Trophoblast cell (in vitro differentiated cells and primary cell): Measurements from ENCODE around the gene MTRF1.

Experiments used
- DNase-seq, 2 donors: peaks; one replicate each; pipeline ENCODE4 v3.0.0-alpha.2; 2016
- H2AFZ ChIP-seq: 2 replicates; pipeline ENCODE4 v1.6.1; 2013; ENCODE audit warnings: low read length, moderate library complexity, mild to moderate bottlenecking; ENCODE audit not compliant: insufficient read depth, poor library complexity
- H2AK5ac ChIP-seq: 2 replicates; pipeline ENCODE4 v1.6.1; 2013; ENCODE audit warnings: mild to moderate bottlenecking, low read length
- H2BK120ac ChIP-seq: 2 replicates; pipeline ENCODE4 v1.6.1; 2013; ENCODE audit warnings: low read length, mild to moderate bottlenecking, moderate library complexity; ENCODE audit not compliant: insufficient read depth, poor library complexity
- H2BK12ac ChIP-seq: 2 replicates; pipeline ENCODE4 v1.6.1; 2013; ENCODE audit warnings: mild to moderate bottlenecking, low read length, moderate library complexity
- H2BK5ac ChIP-seq: 2 replicates; pipeline ENCODE4 v1.6.1; 2013; ENCODE audit warnings: low read length, low read depth, moderate library complexity, mild to moderate bottlenecking; ENCODE audit not compliant: poor library complexity
- H3K14ac ChIP-seq: 2 replicates; pipeline ENCODE4 v1.6.1; 2013; ENCODE audit warnings: mild to moderate bottlenecking, low read length
- H3K18ac ChIP-seq: 2 replicates; pipeline ENCODE4 v1.6.1; 2013; ENCODE audit warnings: mild to moderate bottlenecking, low read length
- H3K23ac ChIP-seq: 2 replicates; pipeline ENCODE4 v1.6.1; 2013; ENCODE audit warnings: low read length
- H3K27ac ChIP-seq: 2 replicates; pipeline ENCODE4 v1.5.1; 2013; ENCODE audit warnings: low read depth, mild to moderate bottlenecking, inconsistent platforms, low read length, moderate library complexity
- H3K27me3 ChIP-seq: 2 replicates; pipeline ENCODE4 v1.6.1; 2013; ENCODE audit warnings: inconsistent platforms, mild to moderate bottlenecking, low read length, moderate library complexity; ENCODE audit not compliant: insufficient read depth
- H3K36me3 ChIP-seq, 2 experiments: 1 replicate in 1 of 2; 2 replicates in 1 of 2; pipeline ENCODE4 v1.6.1; 2013; ENCODE audit warnings: low read length in 2 of 2, mild to moderate bottlenecking in 2 of 2, moderate library complexity in 1 of 2; ENCODE audit not compliant: insufficient read depth in 2 of 2, control insufficient read depth in 1 of 2
- H3K4ac ChIP-seq: 2 replicates; pipeline ENCODE4 v1.6.1; 2013; ENCODE audit warnings: low read depth, mild to moderate bottlenecking, low read length, moderate library complexity
- H3K4me1 ChIP-seq, 2 experiments: 1 replicate in 1 of 2; 2 replicates in 1 of 2; pipeline ENCODE4 v1.6.1; 2013; ENCODE audit warnings: low read length in 2 of 2, mild to moderate bottlenecking in 2 of 2, moderate library complexity in 1 of 2; ENCODE audit not compliant: insufficient read depth in 2 of 2, control insufficient read depth in 1 of 2
- H3K4me2 ChIP-seq: 2 replicates; pipeline ENCODE4 v1.6.1; 2013; ENCODE audit warnings: inconsistent platforms, mild to moderate bottlenecking, low read length, moderate library complexity
- H3K4me3 ChIP-seq: 2 replicates; pipeline ENCODE4 v1.5.1; 2013; ENCODE audit warnings: mild to moderate bottlenecking, low read depth, low read length, inconsistent platforms
- H3K79me1 ChIP-seq: one replicate; pipeline ENCODE4 v1.6.1; 2013; ENCODE audit warnings: low read length
- H3K79me2 ChIP-seq: 2 replicates; pipeline ENCODE4 v1.6.1; 2013; ENCODE audit warnings: low read length, mild to moderate bottlenecking; ENCODE audit not compliant: control insufficient read depth, insufficient read depth, poor library complexity
- H3K9ac ChIP-seq: 2 replicates; pipeline ENCODE4 v1.6.1; 2013; ENCODE audit warnings: mild to moderate bottlenecking, low read length
- H3K9me3 ChIP-seq: 2 replicates; pipeline ENCODE4 v1.6.1; 2013; ENCODE audit warnings: low read depth, mild to moderate bottlenecking, control low read depth, inconsistent platforms, low read length; ENCODE audit not compliant: insufficient read depth
- H4K12ac ChIP-seq: 2 replicates; pipeline ENCODE4 v1.6.1; 2013; ENCODE audit warnings: low read depth, mild to moderate bottlenecking, low read length, moderate library complexity
- H4K8ac ChIP-seq: 2 replicates; pipeline ENCODE4 v1.6.1; 2013; ENCODE audit warnings: low read depth, mild to moderate bottlenecking, low read length, moderate library complexity
- H4K91ac ChIP-seq: one replicate; pipeline ENCODE4 v1.6.1; 2013; ENCODE audit warnings: low read depth, mild to moderate bottlenecking, low read length, moderate library complexity
- WGBS: extraction: QIAGEN DNeasy Blood & Tissue Kit; methylation state at CpG from one replicate; pipeline ENCODE4 v1.1.7; 2013; ENCODE audit warnings: missing lambda C conversion rate; ENCODE audit not compliant: insufficient read length, insufficient coverage; ENCODE audit errors: extremely low coverage; 5-methylcytosine and 5-hydroxymethylcytosine counted together

MTRF1 gene

DNA sequence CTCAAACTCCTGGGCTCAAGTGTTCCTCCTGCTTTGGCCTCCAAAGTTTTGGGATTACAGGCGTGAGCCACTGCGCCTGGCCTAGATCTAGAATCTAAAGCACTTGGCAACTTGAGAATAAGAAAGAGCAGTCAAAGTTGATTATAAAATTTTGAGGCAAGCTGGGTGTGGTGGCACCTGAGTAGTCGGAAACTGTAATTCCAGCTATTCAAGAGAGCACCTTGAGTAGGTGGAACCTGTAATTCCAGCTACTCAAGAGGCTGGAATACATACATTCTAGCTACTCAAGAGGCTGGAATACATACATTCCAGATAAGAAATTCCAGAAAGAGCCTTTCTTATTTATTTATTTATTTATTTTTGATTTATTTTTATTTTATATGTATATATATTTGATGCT is 39.4 kb upstream of the MTRF1 start:
- H3K9ac ChIP-seq = no peak overlapping the region
- H3K9me3 ChIP-seq = no peaks in the 10 kb centered on the region
- H3K23ac ChIP-seq = no peak overlapping the region
- no peak overlapping the region for H2BK5ac ChIP-seq
- H3K36me3 ChIP-seq = no peaks in the 10 kb centered on the region
- peak in 1 of 2 donors; percentile 70 for DNase-seq
- no peaks in the 10 kb centered on the region for H3K4me1 ChIP-seq
- H3K18ac ChIP-seq = no peak overlapping the region
- no peak overlapping the region for H2AFZ ChIP-seq
- WGBS = no CpG with 5 or more reads among the region's 3 CpGs
- no peak overlapping the region for H3K4me3 ChIP-seq
- no peak overlapping the region for H2BK120ac ChIP-seq
- no peak overlapping the region for H4K12ac ChIP-seq
- no peak overlapping the region for H4K8ac ChIP-seq
- H3K27ac ChIP-seq = no peak overlapping the region
- no peak overlapping the region for H3K4ac ChIP-seq
- no peaks in the 10 kb centered on the region for H3K79me1 ChIP-seq
- no peaks in the 10 kb centered on the region for H3K79me2 ChIP-seq
- H3K27me3 ChIP-seq = no peaks in the 10 kb centered on the region
- no peak overlapping the region for H2AK5ac ChIP-seq
- H2BK12ac ChIP-seq = no peak overlapping the region
- H3K14ac ChIP-seq = no peak overlapping the region
- H3K4me2 ChIP-seq = no peak overlapping the region
- no peak overlapping the region for H4K91ac ChIP-seq

DNA sequence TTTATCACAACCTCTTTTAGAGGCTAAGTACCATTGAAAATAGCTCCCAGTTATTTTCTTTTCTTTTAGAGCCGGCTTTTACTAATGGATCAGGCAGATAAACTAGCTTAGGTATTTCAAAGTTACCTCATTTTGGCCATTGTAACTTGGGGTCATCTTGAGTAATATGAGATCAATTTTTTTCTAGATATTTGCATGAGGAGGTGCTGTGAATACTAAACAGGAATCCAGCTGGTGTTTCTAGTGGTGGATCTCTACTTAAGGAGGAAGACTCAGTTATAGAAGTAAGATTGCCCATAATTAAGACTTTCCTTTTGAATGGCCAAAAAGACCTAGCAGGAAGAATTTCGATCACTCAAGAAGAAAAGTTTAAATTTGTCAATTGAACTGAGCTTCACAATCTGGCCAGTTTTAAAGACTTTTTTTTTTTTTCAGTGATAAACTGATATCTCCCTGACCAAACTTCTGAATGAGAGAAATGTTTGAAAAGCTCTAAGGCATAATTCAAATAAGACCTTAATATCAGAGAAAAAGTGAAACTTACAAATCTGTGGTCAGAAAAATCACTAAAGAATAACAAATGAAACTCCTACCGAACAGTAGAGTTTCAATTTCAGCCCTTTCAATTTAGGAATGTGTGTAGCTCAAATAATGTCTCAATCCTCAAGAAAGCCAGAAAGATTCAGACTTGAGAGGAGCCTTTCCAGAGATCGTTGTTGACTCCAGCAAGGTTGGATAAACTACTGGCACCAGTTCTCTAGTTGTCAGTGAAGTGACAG is 36.1 kb upstream of the MTRF1 start:
- Histone ChIP-seq H3K27me3 (no peaks in the 10 kb centered on the region), H3K36me3 (no peaks in the 10 kb centered on the region), H3K79me2 (no peaks in the 10 kb centered on the region), H2AK5ac (no peak overlapping the region), H4K8ac (no peak overlapping the region), H3K14ac (no peak overlapping the region), H2BK12ac (no peak overlapping the region), H4K12ac (no peak overlapping the region), H2BK120ac (no peak overlapping the region), H3K27ac (no peak overlapping the region), H3K4me2 (no peak overlapping the region), H4K91ac (no peak overlapping the region), H3K4me3 (no peak overlapping the region), H2AFZ (no peak overlapping the region), H3K18ac (no peak overlapping the region), H3K4ac (no peak overlapping the region), H3K4me1 (no peaks in the 10 kb centered on the region), H3K9ac (no peak overlapping the region), H3K23ac (no peak overlapping the region), H2BK5ac (no peak overlapping the region), H3K9me3 (no peaks in the 10 kb centered on the region), H3K79me1 (no peaks in the 10 kb centered on the region)
- no peak for DNase-seq
- no CpG with 5 or more reads among the region's 4 CpGs for WGBS

DNA sequence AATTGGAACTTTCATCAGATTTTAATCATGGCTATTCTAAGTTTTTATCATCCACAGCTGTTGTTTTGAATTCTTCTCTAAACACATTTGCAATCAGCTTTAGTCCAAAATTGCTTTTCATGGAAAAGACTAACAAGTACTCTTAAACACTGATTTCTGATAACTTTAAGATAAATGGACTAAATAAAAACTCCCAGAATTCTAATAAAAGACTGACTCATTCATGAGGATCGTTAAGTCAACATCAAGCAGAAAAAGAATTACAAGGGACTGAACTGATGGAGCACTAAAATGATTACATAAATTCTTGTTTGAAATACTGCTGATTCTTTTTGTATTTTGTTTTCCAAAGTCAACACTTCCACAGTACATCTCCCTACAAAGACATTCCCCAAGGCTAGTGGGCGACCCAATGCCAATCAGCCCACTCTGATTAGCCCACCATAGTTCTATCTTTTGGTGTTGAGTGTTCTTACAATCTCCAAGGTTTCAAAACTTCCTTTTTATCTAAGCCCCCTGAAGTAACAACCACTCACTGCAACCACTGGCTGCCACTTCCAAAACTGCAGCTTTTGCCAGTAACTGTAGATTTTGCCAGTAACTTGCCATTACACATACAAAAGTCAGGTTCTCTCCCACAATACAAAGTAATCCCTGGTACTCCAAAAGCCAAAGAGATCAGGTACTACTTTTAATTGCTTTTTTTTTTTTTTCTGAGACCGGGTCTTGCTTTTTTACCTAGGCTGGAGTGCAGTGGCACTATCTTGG is 33.7 kb upstream of the MTRF1 start:
- no peak overlapping the region for H3K9ac ChIP-seq
- H2BK5ac ChIP-seq = no peak overlapping the region
- no peak overlapping the region for H2BK12ac ChIP-seq
- no peak overlapping the region for H4K91ac ChIP-seq
- no peak overlapping the region for H3K18ac ChIP-seq
- H4K8ac ChIP-seq = no peak overlapping the region
- no peak overlapping the region for H3K23ac ChIP-seq
- no peak overlapping the region for H2AK5ac ChIP-seq
- H3K4me1 ChIP-seq = no peaks in the 10 kb centered on the region
- H3K79me1 ChIP-seq = no peaks in the 10 kb centered on the region
- no peak overlapping the region for H3K27ac ChIP-seq
- H2BK120ac ChIP-seq = no peak overlapping the region
- H3K36me3 ChIP-seq = no peaks in the 10 kb centered on the region
- WGBS = no CpG with 5 or more reads among the region's 3 CpGs
- no peak overlapping the region for H2AFZ ChIP-seq
- no peak for DNase-seq
- no peaks in the 10 kb centered on the region for H3K9me3 ChIP-seq
- H3K4ac ChIP-seq = no peak overlapping the region
- no peak overlapping the region for H4K12ac ChIP-seq
- H3K4me2 ChIP-seq = no peak overlapping the region
- no peak overlapping the region for H3K4me3 ChIP-seq
- no peaks in the 10 kb centered on the region for H3K27me3 ChIP-seq
- H3K79me2 ChIP-seq = no peaks in the 10 kb centered on the region
- H3K14ac ChIP-seq = no peak overlapping the region

- H2AK5ac ChIP-seq = no peak overlapping the region
- H2AFZ ChIP-seq = no peak overlapping the region
- no peak overlapping the region for H3K18ac ChIP-seq
- no peaks in the 10 kb centered on the region for H3K36me3 ChIP-seq
- H3K9ac ChIP-seq = no peak overlapping the region
- no peaks in the 10 kb centered on the region for H3K9me3 ChIP-seq
- no peak overlapping the region for H3K23ac ChIP-seq
- H3K4me3 ChIP-seq = no peak overlapping the region
- WGBS = no CpG with 5 or more reads among the region's 1 CpG
- H2BK5ac ChIP-seq = no peak overlapping the region
- H3K79me1 ChIP-seq = no peaks in the 10 kb centered on the region
- no peaks in the 10 kb centered on the region for H3K4me1 ChIP-seq
- no peak overlapping the region for H4K8ac ChIP-seq
- no peak for DNase-seq
- H2BK12ac ChIP-seq = no peak overlapping the region
- H2BK120ac ChIP-seq = no peak overlapping the region
- no peaks in the 10 kb centered on the region for H3K27me3 ChIP-seq
- no peak overlapping the region for H3K14ac ChIP-seq
- H3K4me2 ChIP-seq = no peak overlapping the region
- no peaks in the 10 kb centered on the region for H3K79me2 ChIP-seq
- H4K91ac ChIP-seq = no peak overlapping the region
- H3K27ac ChIP-seq = no peak overlapping the region
- H3K4ac ChIP-seq = no peak overlapping the region
- no peak overlapping the region for H4K12ac ChIP-seq
Observed at GRCh38 chr13:41295973-41296372, 32.6 kb upstream of the MTRF1 start.
